K562 (cell line): Measurements from ENCODE around the gene GADD45B. TPM values are rescaled to one million over a fixed set of nuclear protein-coding genes. Genes with fewer than 3 reads are reported as not detected.

ENCODE experiments used
- ATAC-seq: fragments of 200-7000 bp; cut with Tn5 transposase; 3 replicates; pipeline ENCODE4 v1.9.1; 2020; ENCODE audit warnings: moderate library complexity
- BruUV-seq: library from RNA; stranded (reverse); fragments of 400-500 nt; replicated peaks from 2 replicates; lab custom pipeline; 2021; lab: Mats Ljungman, UMichigan
- CTCF ChIA-PET: fragments of 300-600 bp; formaldehyde crosslinking; extraction: SDS; loops from one replicate; lab custom pipeline; 2021; ENCODE audit warnings: low intra/inter-chr PET ratio; lab: Yijun Ruan, JAX
- POLR2A ChIA-PET: fragments of 300-600, 350-650 bp; sonication (Branson Sonifier 250); formaldehyde crosslinking; extraction: SDS; loops from one replicate; lab custom pipeline; 2021; ENCODE audit warnings: antibody characterized with exemption, inconsistent platforms; lab: Yijun Ruan, JAX
- DNase-seq, 4 experiments: peaks; one replicate each; pipeline versions ENCODE4 v3.0.0 to v3.0.0-alpha.2; 2011 to 2018; ENCODE audit warnings: low spot score in 3 of 4, mixed read lengths in 3 of 4; ENCODE audit errors: extremely low read depth in 1 of 4
- FAIRE-seq: peaks from 2 replicates; lab custom pipeline; 2011; peaks lifted over from hg19 to GRCh38; lab: Jason Lieb, UNC
- H2AFZ ChIP-seq: 2 replicates; pipeline ENCODE4 v1.6.0; 2011; ENCODE audit warnings: low read depth, low read length, control low read depth, inconsistent platforms
- H3K27ac ChIP-seq: fragments of 200-600 bp; 3 replicates; pipeline ENCODE4 v1.8.0; 2011; ENCODE audit warnings: low read depth, mild to moderate bottlenecking, control low read depth, inconsistent platforms, low read length, moderate library complexity, mixed read lengths; ENCODE audit errors: extremely low read depth
- H3K27me3 ChIP-seq, 2 experiments: fragments of 300-600 bp in 1 of 2; 2 replicates in 1 of 2; 3 replicates in 1 of 2; pipeline versions ENCODE4 v1.6.0 to v1.8.0; 2011; ENCODE audit warnings: inconsistent platforms in 2 of 2, low read length in 2 of 2, mild to moderate bottlenecking in 1 of 2, mixed read lengths in 1 of 2, moderate library complexity in 1 of 2; ENCODE audit not compliant: control insufficient read depth in 2 of 2, insufficient read depth in 2 of 2
- H3K36me3 ChIP-seq: fragments of 300-600 bp; 3 replicates; pipeline ENCODE4 v1.8.0; 2011; ENCODE audit warnings: mild to moderate bottlenecking, low read length, inconsistent platforms; ENCODE audit not compliant: control insufficient read depth, insufficient read depth
- H3K4me1 ChIP-seq, 2 experiments: fragments of 200-600 bp in 1 of 2; replicated peaks in 1 of 2; 2 replicates in 1 of 2; 3 replicates in 1 of 2; pipeline versions ENCODE4 v1.5.1 to v1.8.0; 2011; ENCODE audit warnings: inconsistent platforms in 2 of 2, low read length in 2 of 2, mild to moderate bottlenecking in 1 of 2, mixed read lengths in 1 of 2, moderate library complexity in 1 of 2; ENCODE audit not compliant: control insufficient read depth in 2 of 2, insufficient read depth in 2 of 2
- H3K4me2 ChIP-seq: 2 replicates; pipeline ENCODE4 v1.6.1; 2011; ENCODE audit warnings: low read length, control low read depth, inconsistent platforms, mixed read lengths; ENCODE audit not compliant: insufficient read depth
- H3K4me3 ChIP-seq: fragments of 200-600 bp; sonication (generic), shearing (Covaris generic); 2 replicates; pipeline ENCODE4 v1.5.1; 2016; ENCODE audit warnings: control low read depth, inconsistent platforms
- H3K79me2 ChIP-seq: fragments of 200-600 bp; 3 replicates; pipeline ENCODE4 v1.8.0; 2011; ENCODE audit warnings: low read length, inconsistent platforms; ENCODE audit not compliant: control insufficient read depth, insufficient read depth
- H3K9ac ChIP-seq, 2 experiments: 2 replicates each; pipeline versions ENCODE4 v1.6.0 to v1.6.1; 2011; ENCODE audit warnings: low read depth in 2 of 2, low read length in 2 of 2, control low read depth in 1 of 2, inconsistent platforms in 1 of 2, mild to moderate bottlenecking in 1 of 2, mixed read lengths in 1 of 2; ENCODE audit not compliant: insufficient read depth in 1 of 2
- H3K9me1 ChIP-seq: one replicate; pipeline ENCODE4 v1.6.0; 2011; ENCODE audit warnings: inconsistent platforms, mild to moderate bottlenecking, low read length, moderate library complexity; ENCODE audit not compliant: control insufficient read depth, insufficient read depth
- H3K9me3 ChIP-seq: replicated peaks from 2 replicates; pipeline ENCODE4 v1.5.1; 2011; ENCODE audit warnings: low read depth, low read length, inconsistent platforms; ENCODE audit not compliant: control insufficient read depth, insufficient read depth
- H4K20me1 ChIP-seq: replicated peaks from 2 replicates; pipeline ENCODE4 v1.6.1; 2011; ENCODE audit warnings: low read length, inconsistent platforms, mixed read lengths; ENCODE audit not compliant: control insufficient read depth, insufficient read depth
- E2F6 ChIP-seq, 2 experiments: IDR thresholded peaks; 2 replicates each; pipeline ENCODE4 v1.6.1; 2011; ENCODE audit warnings: borderline replicate concordance in 1 of 2, control low read depth in 1 of 2, low read depth in 1 of 2, low read length in 1 of 2, mild to moderate bottlenecking in 1 of 2, mixed read lengths in 1 of 2, moderate library complexity in 1 of 2; ENCODE audit not compliant: insufficient read depth in 1 of 2, insufficient read length in 1 of 2, poor library complexity in 1 of 2, severe bottlenecking in 1 of 2; ENCODE audit errors: extremely low read depth in 1 of 2
- EHMT2 ChIP-seq: fragments of 450-650 bp; IDR thresholded peaks from 2 replicates; pipeline ENCODE4 v1.6.1; 2018; ENCODE audit warnings: antibody characterized with exemption
- NFYB ChIP-seq: IDR thresholded peaks from 2 replicates; pipeline ENCODE4 v1.6.1; 2011; ENCODE audit warnings: mild to moderate bottlenecking, moderate library complexity; ENCODE audit not compliant: insufficient read length; ENCODE audit errors: extremely low read depth
- RBM17 ChIP-seq: fragments of 200-400 bp; formaldehyde crosslinking; IDR thresholded peaks from 2 replicates; pipeline ENCODE4 v1.6.1; 2017; ENCODE audit warnings: low read depth, mild to moderate bottlenecking, low read length, borderline replicate concordance
- SLC30A9 ChIP-seq: fragments of 250-450 bp; sonication (Bioruptor Pico); IDR thresholded peaks from 2 replicates; pipeline ENCODE4 v1.8.0; 2022; ENCODE audit warnings: mild to moderate bottlenecking, moderate library complexity
- SOX6 ChIP-seq: fragments of 450-650 bp; IDR thresholded peaks from 2 replicates; pipeline ENCODE4 v1.6.1; 2014; ENCODE audit warnings: mild to moderate bottlenecking
- ZBED1 ChIP-seq: IDR thresholded peaks from 2 replicates; pipeline ENCODE4 v1.6.1; 2014
- ZNF274 ChIP-seq: IDR thresholded peaks from 2 replicates; pipeline ENCODE4 v1.6.1; 2011; ENCODE audit warnings: low read depth, mild to moderate bottlenecking, low read length, moderate library complexity, borderline replicate concordance
- WGBS: fragments of 100-300 bp; shearing (Covaris generic); methylation state at CpG from one replicate; pipeline ENCODE4 v1.1.6; 2016; ENCODE audit warnings: low coverage, mixed read lengths; ENCODE audit not compliant: insufficient coverage; ENCODE audit errors: missing lambda C conversion rate; 5-methylcytosine and 5-hydroxymethylcytosine counted together
- in situ Hi-C: fragments of 300-500 bp; cut with MboI; formaldehyde crosslinking; loops from 4 replicates; pipeline ENCODE4 v1.15.0; 2018; ENCODE audit warnings: inconsistent platforms, mixed read lengths
- intact Hi-C: fragments of 100-400 bp; cut with micrococcal nuclease; formaldehyde crosslinking; loops from 2 replicates; pipeline ENCODE4 v1.14.2; 2022
- polyA plus RNA-seq, 8 experiments: library from polyadenylated mRNA; depleted of rRNA in 4 of 8; stranded (reverse) in 5 of 8; unstranded in 3 of 8; fragments of >200 nt; fragmentation: Nextera tagmentation in 2 of 8; fragmentation: Illumina TruSeq in 1 of 8; extraction: Ambion mirVana in 2 of 8; extraction: Trizol in 1 of 8; gene quantifications; 2 replicates each; pipeline versions ENCODE4 v1.2.1 to v1.2.3, GENCODE V29; 2011 to 2014; ENCODE audit warnings: inconsistent platforms in 1 of 8, missing spikeins in 1 of 8
- total RNA-seq, 7 experiments: library from RNA; depleted of rRNA in 6 of 7; stranded (reverse); fragments of >200 nt in 6 of 7; fragmentation: Illumina TruSeq in 2 of 7; extraction: Trizol in 2 of 7; gene quantifications; 2 replicates each; pipeline versions ENCODE4 v1.2.1 to v1.2.3, GENCODE V29; 2011 to 2021; ENCODE audit warnings: low replicate concordance in 1 of 7

Gene GADD45B
- total and polyA plus RNA-seq, 9 of the 15 experiments (the other 6 are each of a cell fraction or from before 2014, with no cell fraction given) = 0.06 to 4.1 (median 2.1) TPM

DNA sequence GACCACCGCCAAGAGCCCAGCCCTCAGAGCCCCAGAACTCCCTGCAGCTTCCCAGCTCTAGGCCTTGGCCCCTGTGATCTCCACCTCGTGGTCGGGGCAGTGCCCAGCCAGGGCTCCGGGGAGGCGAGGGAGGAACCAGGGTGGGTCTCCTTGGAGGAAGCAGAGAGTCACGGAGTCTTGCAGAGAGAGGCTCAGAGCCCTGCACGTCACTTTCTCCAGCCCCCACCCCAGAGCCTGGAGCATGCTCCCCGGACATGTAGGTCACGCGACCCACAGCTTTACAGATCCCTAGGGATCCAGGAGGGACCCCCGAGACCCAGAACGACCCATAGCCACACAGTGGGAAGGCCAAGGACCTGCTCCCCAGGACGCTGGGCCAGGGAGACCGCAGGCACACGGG is 11.9 kb downstream of the GADD45B start:
- BruUV-seq = no TSS peak
- ChIA-PET CTCF (no interaction called here), POLR2A (interaction anchor here (0.6 to 1.9 kb wide), 4 partner anchors 10 to 133 kb away, joined by 3 to 9 read pairs (median 4); partner anchors contain the start of gene GADD45B)
- Histone ChIP-seq H4K20me1 (no peaks in the 10 kb centered on the region), H3K4me1 (peaks cover 0 to 12% of the 10 kb centered on the region in 2 experiments; a peak in 1 of 5 replicates), H2AFZ (no peak overlapping the region), H3K4me2 (no peak overlapping the region), H3K27me3 (peaks cover 8 to 58% of the 10 kb centered on the region in 2 experiments; a peak in 4 of 5 replicates), H3K4me3 (no peak overlapping the region), H3K27ac (no peak overlapping the region), H3K9me3 (no peaks in the 10 kb centered on the region), H3K9me1 (no peaks in the 10 kb centered on the region), H3K9ac (no peak overlapping the region), H3K79me2 (no peaks in the 10 kb centered on the region), H3K36me3 (no peaks in the 10 kb centered on the region)
- intact Hi-C loops = no loop called here
- TF ChIP-seq SLC30A9 (CRISPR knock-in tag) (no peak), E2F6 (IDR thresholded peaks at IDR 0.05; ENCODE audit: borderline replicate concordance in 1 of 2, extremely low read depth in 1 of 2, insufficient read depth in 1 of 2, insufficient read length in 1 of 2, low read depth in 1 of 2, low read length in 1 of 2, poor library complexity in 1 of 2, severe bottlenecking in 1 of 2) (no peak), ZBED1 (no peak), SOX6 (no peak), ZNF274 (no peak), RBM17 (no peak), NFYB (no peak), EHMT2 (no peak)
- FAIRE-seq = no peak
- in situ Hi-C loops = no loop called here
- 13% methylated on average over 9 of the region's 15 CpGs for WGBS
- ATAC-seq = no peak
- no peak for DNase-seq
